Measurements from ENCODE around the gene SYNDIG1.
A peak's percentile ranks its signal among the peaks of the same experiment; 100 is the strongest.

SYNDIG1 gene

GRCh38 chr20:24480509-24480908 lies 11.1 kb downstream of the SYNDIG1 start:
- DNase-seq (ENCODE audit: low spot score), result no peak
- no peak overlapping the region for H3K4me3 ChIP-seq (ENCODE audit: severe bottlenecking)
- no peaks in the 10 kb centered on the region for H3K4me1 ChIP-seq (ENCODE audit: insufficient read depth, poor library complexity, severe bottlenecking)
- no peaks in the 10 kb centered on the region for H3K36me3 ChIP-seq (ENCODE audit: low read depth)
- no peaks in the 10 kb centered on the region for H3K9me3 ChIP-seq (ENCODE audit: severe bottlenecking)
- TF ChIP-seq, protein P1, sequence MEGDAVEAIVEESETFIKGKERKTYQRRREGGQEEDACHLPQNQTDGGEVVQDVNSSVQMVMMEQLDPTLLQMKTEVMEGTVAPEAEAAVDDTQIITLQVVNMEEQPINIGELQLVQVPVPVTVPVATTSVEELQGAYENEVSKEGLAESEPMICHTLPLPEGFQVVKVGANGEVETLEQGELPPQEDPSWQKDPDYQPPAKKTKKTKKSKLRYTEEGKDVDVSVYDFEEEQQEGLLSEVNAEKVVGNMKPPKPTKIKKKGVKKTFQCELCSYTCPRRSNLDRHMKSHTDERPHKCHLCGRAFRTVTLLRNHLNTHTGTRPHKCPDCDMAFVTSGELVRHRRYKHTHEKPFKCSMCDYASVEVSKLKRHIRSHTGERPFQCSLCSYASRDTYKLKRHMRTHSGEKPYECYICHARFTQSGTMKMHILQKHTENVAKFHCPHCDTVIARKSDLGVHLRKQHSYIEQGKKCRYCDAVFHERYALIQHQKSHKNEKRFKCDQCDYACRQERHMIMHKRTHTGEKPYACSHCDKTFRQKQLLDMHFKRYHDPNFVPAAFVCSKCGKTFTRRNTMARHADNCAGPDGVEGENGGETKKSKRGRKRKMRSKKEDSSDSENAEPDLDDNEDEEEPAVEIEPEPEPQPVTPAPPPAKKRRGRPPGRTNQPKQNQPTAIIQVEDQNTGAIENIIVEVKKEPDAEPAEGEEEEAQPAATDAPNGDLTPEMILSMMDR (IDR thresholded peaks at IDR 0.05; ENCODE audit: poor library complexity, severe bottlenecking), result no peak
- ATAC-seq (ENCODE audit: low read depth), result no peak
- H3K27me3 ChIP-seq (ENCODE audit: insufficient read depth, poor library complexity, severe bottlenecking), result peaks cover 8% of the 10 kb centered on the region
- H3K27ac ChIP-seq (ENCODE audit: poor library complexity, severe bottlenecking), result no peak overlapping the region

GRCh38 chr20:24481173-24481572 lies 11.7 kb downstream of the SYNDIG1 start:
- Histone ChIP-seq H3K27ac (ENCODE audit: poor library complexity, severe bottlenecking) (no peak overlapping the region), H3K4me1 (ENCODE audit: insufficient read depth, poor library complexity, severe bottlenecking) (no peaks in the 10 kb centered on the region), H3K27me3 (ENCODE audit: insufficient read depth, poor library complexity, severe bottlenecking) (peaks cover 8% of the 10 kb centered on the region), H3K4me3 (ENCODE audit: severe bottlenecking) (no peak overlapping the region), H3K36me3 (ENCODE audit: low read depth) (no peaks in the 10 kb centered on the region), H3K9me3 (ENCODE audit: severe bottlenecking) (no peaks in the 10 kb centered on the region)
- no peak for DNase-seq (ENCODE audit: low spot score)
- TF ChIP-seq, protein P1 (IDR thresholded peaks at IDR 0.05; ENCODE audit: poor library complexity, severe bottlenecking), result no peak
- ATAC-seq (ENCODE audit: low read depth), result no peak

DNA sequence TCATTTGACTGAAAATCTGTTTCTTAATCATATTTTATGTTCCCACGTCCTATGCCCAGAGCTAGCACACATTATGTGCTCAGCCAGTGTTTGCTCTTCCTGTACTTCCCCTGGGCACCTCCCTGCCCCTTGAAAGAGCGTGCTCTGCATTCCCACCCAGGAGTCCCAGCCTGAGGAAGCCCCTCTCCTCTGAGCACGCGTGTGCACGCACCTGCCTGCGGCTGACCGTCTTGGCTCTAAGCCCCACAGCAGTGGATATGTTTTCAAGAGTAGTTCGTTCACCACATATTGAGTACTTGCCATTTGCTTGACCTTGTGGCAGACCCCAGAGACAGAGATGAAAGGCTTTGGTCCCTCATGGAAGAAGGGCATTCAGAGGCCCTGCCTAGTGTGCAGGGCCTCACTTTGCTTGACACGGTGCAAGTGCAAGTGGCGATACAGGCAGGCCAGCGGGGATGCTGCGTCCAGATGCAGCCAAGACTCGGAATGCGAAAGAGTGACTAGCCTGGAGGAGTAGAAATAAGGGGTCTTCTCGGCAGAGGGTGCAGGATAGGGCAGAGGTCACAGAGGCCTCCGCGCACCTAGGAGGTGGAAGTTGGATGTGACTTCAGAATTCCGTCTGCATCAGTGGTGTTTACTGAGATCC lies 14.1 kb downstream of the SYNDIG1 start:
- H3K27ac ChIP-seq (ENCODE audit: poor library complexity, severe bottlenecking), result no peak overlapping the region
- H3K4me3 ChIP-seq (ENCODE audit: severe bottlenecking), result no peak overlapping the region
- H3K27me3 ChIP-seq (ENCODE audit: insufficient read depth, poor library complexity, severe bottlenecking), result peaks cover 5% of the 10 kb centered on the region
- TF ChIP-seq, protein P1 (IDR thresholded peaks at IDR 0.05; ENCODE audit: poor library complexity, severe bottlenecking), result no peak
- ATAC-seq (ENCODE audit: low read depth) (no peak), DNase-seq (ENCODE audit: low spot score) (no peak)
- no peaks in the 10 kb centered on the region for H3K4me1 ChIP-seq (ENCODE audit: insufficient read depth, poor library complexity, severe bottlenecking)
- no peaks in the 10 kb centered on the region for H3K36me3 ChIP-seq (ENCODE audit: low read depth)
- H3K9me3 ChIP-seq (ENCODE audit: severe bottlenecking), result no peaks in the 10 kb centered on the region

DNA sequence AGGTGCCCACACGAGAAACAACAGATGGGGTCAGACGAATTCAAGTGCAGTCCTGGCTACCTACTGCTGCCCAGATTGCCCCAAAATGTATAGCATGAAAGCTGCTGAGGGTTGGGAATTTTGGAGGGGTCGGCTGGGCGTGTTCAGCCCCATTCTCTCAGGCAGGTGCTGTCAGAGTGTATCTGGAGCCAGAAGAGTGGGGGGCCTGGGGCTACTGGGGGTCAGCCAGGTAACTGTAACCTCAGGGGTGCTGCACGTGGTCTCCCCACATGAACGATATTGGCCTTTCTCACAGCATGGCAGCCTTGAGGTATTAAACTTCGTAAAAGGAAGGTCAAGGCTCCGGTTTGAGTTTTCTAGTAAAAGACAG lies 14.6 kb downstream of the SYNDIG1 start:
- Histone ChIP-seq H3K36me3 (ENCODE audit: low read depth) (no peaks in the 10 kb centered on the region), H3K27ac (ENCODE audit: poor library complexity, severe bottlenecking) (no peak overlapping the region), H3K4me1 (ENCODE audit: insufficient read depth, poor library complexity, severe bottlenecking) (no peaks in the 10 kb centered on the region), H3K27me3 (ENCODE audit: insufficient read depth, poor library complexity, severe bottlenecking) (peaks cover 5% of the 10 kb centered on the region), H3K4me3 (ENCODE audit: severe bottlenecking) (no peak overlapping the region), H3K9me3 (ENCODE audit: severe bottlenecking) (no peaks in the 10 kb centered on the region)
- DNase-seq (ENCODE audit: low spot score), result peak; percentile 29
- no peak for ATAC-seq (ENCODE audit: low read depth)
- TF ChIP-seq, protein P1 (IDR thresholded peaks at IDR 0.05; ENCODE audit: poor library complexity, severe bottlenecking), result no peak

GRCh38 chr20:24485981-24486380 lies 16.6 kb downstream of the SYNDIG1 start:
- no peaks in the 10 kb centered on the region for H3K9me3 ChIP-seq (ENCODE audit: severe bottlenecking)
- TF ChIP-seq, protein P1 (IDR thresholded peaks at IDR 0.05; ENCODE audit: poor library complexity, severe bottlenecking), result no peak
- H3K27ac ChIP-seq (ENCODE audit: poor library complexity, severe bottlenecking), result no peak overlapping the region
- no peaks in the 10 kb centered on the region for H3K27me3 ChIP-seq (ENCODE audit: insufficient read depth, poor library complexity, severe bottlenecking)
- H3K4me3 ChIP-seq (ENCODE audit: severe bottlenecking), result no peak overlapping the region
- H3K4me1 ChIP-seq (ENCODE audit: insufficient read depth, poor library complexity, severe bottlenecking), result no peaks in the 10 kb centered on the region
- no peak for DNase-seq (ENCODE audit: low spot score)
- no peaks in the 10 kb centered on the region for H3K36me3 ChIP-seq (ENCODE audit: low read depth)
- no peak for ATAC-seq (ENCODE audit: low read depth)

Measured in RWPE2 (cell line).